ENCODE measurements around the gene TYW1.
"Not testable (repeated sequence)": the region's sequence is repeated elsewhere in the genome, so short reads cannot be mapped to it uniquely, and the experiment has no call there.

DNA sequence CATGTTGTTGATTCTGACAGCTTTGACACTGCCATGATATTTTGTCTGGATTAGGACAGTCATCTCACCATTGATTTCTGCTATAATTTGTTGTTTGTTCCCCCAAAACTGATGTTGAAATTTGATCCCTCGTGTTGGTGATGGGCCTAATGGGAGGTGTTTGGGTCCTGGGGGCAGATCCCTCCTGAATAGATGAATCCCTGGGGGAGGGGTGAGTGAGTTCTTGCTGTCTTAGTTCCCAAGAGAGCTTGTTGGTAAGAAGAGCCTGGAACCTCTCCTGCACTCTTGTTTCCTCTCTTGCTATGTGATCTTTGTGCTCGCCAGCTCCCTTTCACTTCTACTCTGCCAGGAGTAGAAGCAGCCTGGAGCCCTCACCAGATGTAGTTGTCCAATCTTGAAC lies 7.5 kb downstream of the TYW1 start:
- TF ChIP-seq YY1 (IDR thresholded peaks at IDR 0.05; ENCODE audit: insufficient read depth, insufficient read length); SUZ12 (IDR thresholded peaks at IDR 0.05; ENCODE audit: extremely low read depth, insufficient read depth, insufficient read length): not testable (repeated sequence)

Measured in NT2/D1 (cell line).